ENCODE measurements around the gene ESAM.

Gene ESAM

DNA sequence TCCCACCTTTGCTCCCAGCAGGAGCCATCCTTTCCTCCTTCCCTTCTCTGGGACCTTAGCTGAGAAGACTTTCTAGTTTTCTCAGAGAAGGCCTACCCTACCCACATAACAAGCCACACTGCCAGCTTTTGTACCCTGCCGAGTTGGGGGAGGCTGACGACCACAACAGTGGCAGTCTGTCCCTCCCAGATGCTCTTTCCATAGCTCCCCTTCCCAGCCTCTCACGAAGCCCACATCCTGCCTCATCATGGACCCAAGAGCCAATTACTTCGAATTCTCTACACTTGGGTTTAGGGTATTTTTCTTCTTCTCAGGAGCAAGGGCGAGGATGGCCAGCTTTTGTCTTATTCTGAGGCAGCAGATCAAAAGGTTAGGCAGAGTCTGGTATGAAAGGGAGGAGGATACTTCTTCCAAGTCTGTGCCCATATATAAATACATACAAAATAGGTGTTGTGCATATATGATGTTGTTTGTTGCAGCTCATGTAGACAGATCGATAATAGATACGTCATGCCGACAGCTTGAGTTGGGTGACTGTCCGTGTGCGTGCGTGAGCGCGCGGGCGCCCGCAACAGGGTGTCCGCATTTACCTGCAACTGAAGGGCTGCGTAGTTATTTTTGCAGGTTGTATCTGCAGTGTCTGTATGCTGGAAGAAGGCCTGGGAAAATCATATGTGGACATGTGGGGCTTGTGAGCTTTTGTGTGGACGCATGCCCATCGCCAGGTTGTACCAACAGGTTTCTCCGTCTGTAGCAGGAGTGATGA, 23.2 kb downstream of the ESAM start:
- no peak overlapping the region for H3K27ac ChIP-seq
- DNase-seq (ENCODE audit: low read depth, low spot score) = no peak

DNA sequence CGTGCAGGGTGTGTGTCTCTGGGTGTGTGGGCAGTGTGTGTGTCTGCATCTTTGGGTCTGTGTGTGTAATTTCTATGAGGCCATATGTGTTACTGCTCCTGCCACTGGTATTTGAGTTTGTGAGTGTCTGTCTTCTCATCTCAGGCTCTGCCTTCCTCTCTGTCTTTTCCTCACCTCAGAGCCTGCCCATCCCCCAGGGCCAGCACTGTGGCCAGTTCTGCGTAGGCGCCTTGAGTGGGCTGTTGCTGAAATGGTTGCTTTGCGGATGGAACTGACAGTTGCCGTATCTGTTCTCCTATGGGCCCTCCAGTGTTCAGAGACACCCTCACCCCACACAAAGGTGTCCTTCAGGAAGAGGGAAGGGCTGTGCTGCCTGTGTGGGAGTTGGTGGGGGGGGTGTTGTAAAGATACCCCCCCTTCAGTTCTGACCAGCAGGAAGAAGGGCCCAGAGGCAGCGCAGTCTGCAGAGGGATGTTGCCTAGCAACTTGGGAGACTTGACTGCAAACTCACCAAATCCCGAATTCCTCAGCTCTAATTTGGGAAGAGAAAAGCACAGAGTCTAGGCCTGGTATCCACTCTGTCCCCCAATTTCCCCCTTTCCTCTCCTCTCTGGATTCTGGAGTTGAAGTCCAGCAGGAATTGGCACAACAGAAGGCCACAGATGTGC, 24.3 kb downstream of the ESAM start:
- DNase-seq (ENCODE audit: low read depth, low spot score) = no peak
- H3K27ac ChIP-seq = no peak overlapping the region

DNA sequence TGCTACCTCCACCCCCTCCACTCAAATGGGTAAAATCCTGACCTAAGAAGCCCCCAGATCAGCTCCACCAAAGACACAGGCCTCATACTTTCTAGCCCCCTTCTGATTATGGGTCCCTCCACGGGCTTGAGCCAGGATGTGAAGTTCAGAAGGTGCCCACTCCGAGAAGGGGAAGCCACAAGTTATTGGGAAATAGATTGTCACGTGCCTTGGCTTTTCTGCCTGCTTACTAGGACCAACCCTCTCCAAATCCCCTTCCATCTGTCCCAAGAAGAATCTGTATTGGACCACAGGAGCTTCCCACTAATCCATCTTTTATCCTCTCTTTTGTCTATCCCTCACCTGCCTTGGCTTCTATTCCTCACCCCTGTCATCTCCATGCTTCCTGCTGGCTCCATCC, 25.4 kb downstream of the ESAM start:
- DNase-seq (ENCODE audit: low read depth, low spot score) = no peak

DNA sequence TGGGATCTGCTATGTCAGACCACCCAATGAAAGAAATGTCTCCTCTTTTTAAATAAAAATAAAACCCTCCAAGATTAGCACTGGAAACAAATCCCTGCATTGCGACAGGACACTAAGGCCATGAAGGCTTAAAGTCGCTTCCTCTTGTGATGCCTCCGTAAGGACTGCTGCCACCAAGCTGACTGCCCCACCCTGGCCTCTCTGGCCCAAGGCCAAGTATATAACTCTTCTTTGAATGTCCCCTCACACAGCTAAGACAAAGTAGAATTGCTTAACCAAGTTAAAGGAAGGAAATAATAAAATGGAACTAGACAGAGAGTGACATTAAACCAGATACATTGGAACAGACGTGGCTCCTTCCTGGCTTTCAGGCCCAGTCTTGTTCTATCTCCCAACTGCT, 29.9 kb downstream of the ESAM start:
- H3K27ac ChIP-seq = no peak overlapping the region
- DNase-seq (ENCODE audit: low read depth, low spot score) = no peak

More for the DNA sequence above, 25.4 kb downstream of the ESAM start:
- no peak overlapping the region for H3K27ac ChIP-seq

DNA sequence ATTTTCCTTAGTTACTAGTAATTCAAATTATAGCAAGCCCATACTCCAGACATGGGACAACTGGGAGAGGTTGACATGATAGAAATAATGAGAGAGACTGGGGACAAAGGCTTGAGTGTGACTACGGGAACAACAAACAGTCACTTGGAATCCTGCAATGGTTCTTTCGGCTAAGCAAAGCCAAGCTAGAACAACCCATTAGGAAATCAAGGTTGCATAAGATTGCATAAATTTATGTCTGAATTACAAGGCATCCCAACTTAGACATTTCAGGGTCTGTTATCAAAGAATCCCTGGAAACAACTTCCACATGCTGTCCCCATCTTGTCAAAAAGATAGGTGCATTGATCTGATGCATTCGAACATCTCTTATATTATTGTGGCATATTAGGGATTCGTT, 32.5 kb downstream of the ESAM start:
- no peak for DNase-seq (ENCODE audit: low read depth, low spot score)
- no peak overlapping the region for H3K27ac ChIP-seq

DNA sequence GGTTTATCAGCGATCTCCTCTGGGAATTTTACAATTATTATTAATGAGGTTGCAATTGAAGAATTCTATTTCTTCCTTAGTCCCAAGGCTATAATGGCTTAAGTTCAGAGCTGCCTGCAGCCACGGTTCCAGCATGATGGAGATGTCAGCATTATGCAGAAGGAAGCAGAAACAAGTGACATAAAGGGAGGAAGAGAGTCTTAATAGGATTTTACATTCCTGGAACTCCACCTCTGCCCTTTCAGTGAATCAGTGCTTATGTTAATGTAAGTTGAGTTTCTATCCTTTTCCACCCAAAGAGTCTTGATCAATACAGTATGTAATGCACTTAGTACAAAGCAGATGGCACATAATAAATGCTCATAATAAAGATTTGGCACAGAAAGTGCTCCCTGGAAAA, 34.0 kb downstream of the ESAM start:
- no peak for DNase-seq (ENCODE audit: low read depth, low spot score)
- no peak overlapping the region for H3K27ac ChIP-seq

DNA sequence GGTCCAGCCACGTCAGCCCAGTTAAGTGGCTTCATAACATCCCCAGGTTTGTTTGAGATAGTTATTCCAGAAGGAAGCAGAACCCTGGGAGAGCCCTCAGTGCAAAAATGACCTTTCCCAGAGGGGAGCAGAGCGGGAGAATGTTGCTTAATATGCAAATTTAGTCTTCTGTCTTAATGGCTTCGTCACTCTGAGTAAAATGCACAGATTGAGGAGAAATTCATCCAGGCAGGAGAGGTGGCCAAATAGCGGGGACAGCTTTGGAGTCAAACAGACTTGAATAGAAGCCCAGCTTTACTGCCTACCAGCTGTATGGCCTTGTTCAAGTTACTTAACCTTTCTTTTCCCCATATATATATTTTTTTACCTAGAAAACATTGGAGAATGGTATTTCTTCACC, 34.6 kb downstream of the ESAM start:
- no peak for DNase-seq (ENCODE audit: low read depth, low spot score)
- H3K27ac ChIP-seq = no peak overlapping the region

DNA sequence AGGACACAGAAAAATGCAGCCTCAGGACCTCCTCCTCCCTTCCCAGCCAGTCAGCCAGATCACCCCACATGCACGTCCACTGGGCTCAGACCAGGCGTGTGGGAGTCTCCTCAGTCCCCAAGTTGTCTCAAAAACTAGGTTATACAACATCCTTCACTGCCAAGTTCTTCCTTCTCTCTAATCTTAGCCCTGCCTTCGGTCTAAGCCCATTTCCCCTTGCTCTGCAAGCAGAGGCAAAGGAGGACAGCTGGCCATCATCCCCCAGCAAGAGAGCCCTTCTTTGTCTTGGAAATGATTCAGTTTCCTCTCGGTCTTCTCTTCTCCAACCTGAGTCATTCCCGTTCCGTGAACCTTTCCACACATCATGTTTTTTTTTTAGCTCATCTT, 36.4 kb downstream of the ESAM start:
- no peak overlapping the region for H3K27ac ChIP-seq
- peak; percentile 14 for DNase-seq (ENCODE audit: low read depth, low spot score)

DNA sequence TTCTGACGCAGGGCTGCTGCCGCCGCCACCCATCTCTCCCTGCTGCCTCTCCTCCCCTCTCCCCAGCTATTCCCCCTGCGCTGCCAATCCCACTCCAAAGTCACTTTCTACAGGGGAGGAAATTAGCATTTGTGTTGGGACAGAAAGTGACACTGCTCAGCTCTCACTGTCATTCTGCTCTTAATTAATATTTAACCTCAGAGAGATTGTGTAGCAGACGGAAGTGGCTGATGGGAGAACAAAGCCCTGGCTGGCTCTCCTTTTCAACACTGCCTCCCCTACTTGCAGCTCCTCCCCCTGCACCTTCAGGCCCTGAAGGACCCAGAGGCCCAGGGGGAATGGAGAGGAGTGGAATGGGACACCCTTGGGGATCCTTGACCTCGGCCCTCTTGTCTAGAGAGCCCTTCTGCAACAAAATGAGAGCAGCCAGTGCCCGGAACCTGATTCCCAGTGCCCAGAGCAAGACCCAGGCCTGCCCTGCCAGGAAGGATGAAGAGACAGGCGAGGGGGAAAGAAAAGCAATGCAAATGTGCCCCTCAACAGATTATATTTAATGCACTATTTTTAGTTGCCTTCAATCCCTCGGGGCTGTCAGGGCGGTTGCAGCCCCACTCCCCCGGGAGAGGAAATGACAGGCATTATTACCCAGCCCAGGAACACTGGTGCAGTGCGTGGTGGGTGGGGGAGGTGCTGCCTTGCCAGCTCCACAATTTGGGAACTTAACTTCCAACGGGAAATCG, 36.9 kb downstream of the ESAM start:
- no peak overlapping the region for H3K27ac ChIP-seq
- no peak for DNase-seq (ENCODE audit: low read depth, low spot score)

DNA sequence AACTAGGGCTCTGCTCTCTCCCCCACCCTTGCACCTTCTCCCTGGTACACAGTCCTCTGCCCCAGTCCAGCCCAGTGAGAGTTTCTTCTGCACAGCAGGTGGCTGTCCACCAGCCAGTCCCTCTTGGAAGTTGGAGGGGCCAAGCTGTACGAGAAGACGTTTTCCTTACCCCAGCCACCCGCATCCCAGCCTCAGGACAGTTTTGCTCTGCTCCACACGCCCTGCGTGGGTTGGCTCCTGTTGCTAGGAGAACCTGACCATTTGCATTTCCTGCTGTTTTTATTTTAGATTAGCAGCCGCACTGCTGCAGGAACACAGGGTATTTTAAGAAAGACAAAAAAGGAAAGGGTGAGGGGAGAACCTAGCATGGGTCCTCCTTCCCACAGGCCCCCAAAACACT, 39.9 kb downstream of the ESAM start:
- DNase-seq (ENCODE audit: low read depth, low spot score) = no peak
- H3K27ac ChIP-seq = no peak overlapping the region

DNA sequence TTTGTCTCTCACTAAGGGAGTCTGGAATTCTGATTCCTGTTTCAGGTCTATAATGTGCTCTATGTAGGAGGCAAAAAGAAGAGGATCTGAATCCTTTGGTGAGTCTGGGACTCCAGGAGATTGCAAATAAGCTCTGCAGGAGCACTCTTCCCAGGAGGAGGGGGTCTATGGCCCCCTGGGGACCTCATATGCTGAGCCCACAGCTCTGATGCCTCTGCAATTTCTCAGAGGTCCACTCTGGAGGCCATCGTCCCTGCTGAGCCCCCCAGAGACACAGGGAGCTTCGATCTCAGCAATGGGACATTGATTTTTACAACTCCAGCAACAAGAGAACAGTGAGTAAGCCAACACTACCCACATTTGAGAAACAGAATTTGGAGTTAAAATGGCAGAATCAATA, 42.6 kb downstream of the ESAM start:
- H3K27ac ChIP-seq = no peak overlapping the region

DNA sequence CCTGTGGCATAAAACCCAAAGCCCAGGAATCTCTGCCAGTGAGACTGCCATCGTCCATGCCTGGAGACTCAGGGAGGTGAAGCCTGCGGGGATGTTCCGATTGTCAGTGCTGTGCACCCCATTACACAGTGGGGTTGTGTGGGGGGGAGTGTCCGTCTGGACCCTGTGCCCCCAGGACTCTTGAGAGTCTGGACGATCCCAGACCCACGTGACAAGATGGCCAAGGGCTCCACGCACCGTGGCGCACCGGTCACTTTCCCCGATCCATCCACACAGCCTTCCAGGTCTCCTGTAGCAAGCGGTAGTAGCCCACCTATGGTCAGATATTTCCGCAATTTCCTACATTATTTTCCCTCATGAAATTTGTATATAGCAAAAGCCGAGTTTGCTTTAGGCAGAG, 43.3 kb downstream of the ESAM start:
- DNase-seq (ENCODE audit: low read depth, low spot score) = no peak
- no peak overlapping the region for H3K27ac ChIP-seq

More for the DNA sequence above, 42.6 kb downstream of the ESAM start:
- no peak for DNase-seq (ENCODE audit: low read depth, low spot score)

DNA sequence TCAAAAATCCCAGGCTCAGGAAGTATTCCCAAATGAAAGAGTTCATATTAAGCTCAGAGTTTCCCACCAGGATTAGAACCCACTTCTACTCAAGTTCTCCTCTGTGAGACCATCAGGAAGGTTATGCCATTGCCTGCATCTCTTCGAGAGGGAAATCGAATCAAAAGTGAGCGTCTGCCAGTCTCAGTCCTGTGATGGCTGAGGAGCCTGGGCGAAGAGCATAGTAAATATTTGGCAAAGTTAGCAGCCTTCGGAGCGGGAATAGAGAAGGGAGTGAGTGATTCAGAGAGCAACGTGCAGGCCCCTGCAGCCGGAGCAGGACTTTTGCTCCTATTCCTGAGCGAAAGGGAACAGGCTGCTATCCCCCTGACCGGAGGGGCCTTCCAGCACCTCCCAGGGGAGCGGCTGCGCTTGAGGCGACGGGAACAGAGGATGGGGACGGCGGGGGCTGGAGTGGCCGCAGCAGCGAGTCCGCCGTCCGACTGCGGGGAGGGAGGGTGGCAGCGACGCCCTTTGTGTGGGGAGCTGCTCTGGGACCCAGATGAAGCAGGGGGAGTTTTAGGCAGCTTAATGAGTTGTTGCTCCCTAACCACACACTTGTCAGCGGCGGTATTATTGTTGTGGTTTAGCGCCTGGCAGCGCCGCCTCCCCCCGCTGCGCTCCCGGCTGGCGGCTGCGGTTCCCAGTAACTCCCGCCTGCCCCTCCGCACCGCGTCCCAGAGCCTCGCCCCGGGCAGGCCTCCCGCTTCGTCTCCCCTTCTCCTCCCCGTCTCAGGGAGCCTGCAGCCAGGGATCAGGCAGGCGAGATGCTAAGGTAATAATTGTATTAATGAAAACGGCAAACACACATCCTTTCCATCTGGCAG, 44.1 kb downstream of the ESAM start:
- no peak overlapping the region for H3K27ac ChIP-seq
- no peak for DNase-seq (ENCODE audit: low read depth, low spot score)

DNA sequence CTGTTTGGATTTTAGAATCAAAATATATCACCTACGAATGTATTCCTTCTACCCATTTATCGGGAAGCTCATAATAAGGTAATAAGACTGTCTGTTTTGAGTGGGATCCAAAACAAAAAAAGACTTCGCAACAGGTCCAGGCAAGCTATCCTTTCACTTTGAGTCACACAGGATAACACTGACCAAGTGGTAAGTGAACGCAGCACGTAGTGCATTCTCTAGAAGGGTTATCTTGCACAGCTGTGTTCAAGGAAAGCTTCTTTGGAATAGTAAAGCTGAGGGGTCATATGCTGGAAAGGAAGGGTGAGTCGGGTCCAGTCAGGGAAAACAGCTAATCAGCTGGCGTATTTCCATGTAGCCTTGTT, 44.7 kb downstream of the ESAM start:
- peak overlapping the region; percentile 14 for H3K27ac ChIP-seq
- peak; percentile 39 for DNase-seq (ENCODE audit: low read depth, low spot score)

DNA sequence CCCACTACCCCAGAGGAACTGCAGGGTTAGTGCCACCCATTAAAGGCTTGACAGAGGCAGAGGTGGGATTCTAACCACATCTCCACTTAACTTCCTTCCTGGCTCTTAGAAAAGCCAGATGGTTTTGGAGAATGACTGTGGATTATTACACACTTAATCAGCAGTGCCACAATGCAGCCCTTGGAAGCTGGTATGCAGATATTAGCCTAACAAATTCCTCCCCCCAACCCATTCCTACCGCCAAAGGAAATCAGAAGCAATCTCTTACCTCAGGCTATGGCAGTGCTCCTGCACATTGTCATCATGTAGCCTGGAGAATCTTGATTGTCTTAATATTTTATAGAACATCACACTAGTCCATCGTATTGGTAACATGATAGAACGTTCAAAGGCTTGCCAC, 45.5 kb downstream of the ESAM start:
- no peak for DNase-seq (ENCODE audit: low read depth, low spot score)
- peak overlapping the region; percentile 14 for H3K27ac ChIP-seq

DNA sequence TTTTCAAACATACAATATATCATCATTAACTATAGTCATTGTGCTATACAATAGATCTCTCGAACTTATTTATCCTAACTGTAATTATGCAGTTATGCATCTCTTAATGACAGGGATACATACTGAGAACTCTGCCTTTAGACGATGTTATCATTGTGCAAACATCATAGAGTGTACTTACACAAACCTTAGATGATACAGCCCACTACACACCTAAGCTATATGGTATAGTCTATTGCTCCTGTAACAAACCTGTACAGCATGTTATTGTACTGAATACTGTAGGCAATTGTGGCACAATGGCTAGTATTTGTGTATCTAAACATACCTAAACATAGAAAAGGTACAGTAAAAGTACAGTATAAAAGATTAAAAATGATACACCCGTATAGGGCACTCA, 49.7 kb downstream of the ESAM start:
- H3K27ac ChIP-seq = no peak overlapping the region
- DNase-seq (ENCODE audit: low read depth, low spot score) = no peak

DNA sequence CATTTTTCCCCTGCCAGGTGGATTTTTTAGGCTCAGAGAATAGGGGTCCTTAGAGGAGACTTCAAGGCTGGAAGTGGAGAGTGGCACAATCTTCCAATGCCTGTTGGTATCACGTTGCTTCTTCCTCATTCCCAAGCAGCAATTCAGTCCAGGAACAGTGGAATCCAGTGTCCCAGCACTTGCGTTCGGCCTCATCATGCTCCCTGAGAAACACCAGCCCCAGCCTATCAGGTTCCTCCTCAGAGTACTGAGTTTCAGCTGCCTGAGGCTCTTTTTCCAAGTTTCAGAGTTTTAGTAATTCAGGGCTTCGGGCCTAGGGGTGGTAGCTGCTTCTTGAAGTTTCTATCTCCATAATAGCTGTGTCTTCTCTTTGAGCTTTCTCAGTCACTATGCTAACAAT, 54.3 kb downstream of the ESAM start:
- no peak overlapping the region for H3K27ac ChIP-seq
- DNase-seq (ENCODE audit: low read depth, low spot score) = no peak

Measured in epithelial cell of prostate (primary cell).